ENCODE measurements around the gene CCDC14.
"Not testable (repeated sequence)": the region's sequence is repeated elsewhere in the genome, so short reads cannot be mapped to it uniquely, and the experiment has no call there.

Gene CCDC14

GRCh38 chr3:123960781-123961507, at the start of gene CCDC14:
CCDC14 (minus strand) TSS chr3:123961229; CDS start chr3:123961173, 56 bp downstream.
- DNase-seq: peak; percentile 89

DNA sequence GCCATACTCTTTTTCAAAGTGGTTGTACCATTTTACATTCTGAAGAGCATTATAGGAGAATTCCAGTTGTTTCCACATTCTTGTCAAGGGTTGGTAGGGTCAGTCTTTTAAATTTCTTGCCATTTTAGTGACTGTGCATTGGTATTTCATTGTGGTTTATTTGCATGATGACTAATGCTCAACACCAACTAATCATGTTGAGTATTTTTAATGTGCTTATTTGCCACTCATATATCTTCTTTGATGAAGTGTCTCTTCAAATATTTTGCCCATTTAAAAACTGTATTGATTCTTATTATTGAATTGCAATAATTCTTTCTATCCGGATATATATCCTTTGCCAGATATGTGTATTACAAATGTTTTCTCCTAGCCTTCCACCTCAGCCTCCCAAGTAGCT, 47.3 kb upstream of the CCDC14 start:
- not testable (repeated sequence) for DNase-seq

DNA sequence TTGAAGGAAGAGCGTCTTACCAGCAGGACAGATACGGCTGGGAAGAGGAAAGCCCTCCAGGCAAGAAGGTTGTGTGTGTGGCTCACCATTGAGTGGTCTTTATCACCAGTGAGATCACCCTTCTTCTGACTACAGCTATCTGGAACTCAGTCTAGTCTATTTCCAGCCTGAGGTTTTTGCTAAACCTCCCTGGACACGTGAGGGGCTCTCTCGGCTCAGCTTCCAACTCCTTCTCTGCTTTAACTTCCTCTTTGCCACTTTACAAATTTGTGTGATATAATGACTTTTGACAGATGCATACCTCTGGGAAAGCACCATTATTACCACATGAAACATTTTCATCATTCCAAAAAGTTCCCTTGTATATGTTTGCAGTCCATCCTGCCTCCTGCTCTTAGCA, 46.2 kb upstream of the CCDC14 start:
- no peak for DNase-seq

- not testable (repeated sequence) for DNase-seq
These were observed 41.5 kb upstream of the CCDC14 start for GRCh38 chr3:124002405-124003079.

- DNase-seq: not testable (repeated sequence)
These were observed 40.3 kb upstream of the CCDC14 start for GRCh38 chr3:124001366-124001765.

GRCh38 chr3:123997543-123997942, 36.5 kb upstream of the CCDC14 start:
- DNase-seq: no peak

- DNase-seq: no peak
These were observed 32.8 kb upstream of the CCDC14 start for GRCh38 chr3:123993818-123994217.

GRCh38 chr3:123991730-123992588, 30.9 kb upstream of the CCDC14 start, which contains the start of gene ROPN1:
ROPN1 (minus strand) TSS chr3:123992124; CDS start chr3:123980481, 11,643 bp downstream.
- DNase-seq: not testable (repeated sequence)

DNA sequence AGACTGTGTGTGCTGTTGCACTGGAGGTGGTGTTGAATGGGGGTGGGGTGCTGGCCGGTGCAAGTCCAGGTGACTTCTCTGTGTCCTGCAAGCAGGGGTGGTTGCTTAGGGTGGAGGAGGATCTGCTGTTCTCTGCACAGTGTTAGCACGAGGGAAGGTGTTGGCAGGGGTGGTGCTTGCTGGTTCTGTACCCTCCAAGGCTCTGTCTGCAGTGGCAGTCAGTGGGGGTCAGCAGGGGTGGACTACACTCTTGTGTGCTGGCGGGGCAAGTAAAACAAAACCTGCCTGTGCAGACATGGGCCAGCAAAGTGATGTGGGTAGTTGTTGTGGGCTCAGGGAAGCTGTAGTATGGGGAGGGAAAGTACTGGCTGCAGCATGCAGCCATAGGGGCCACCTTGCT, 25.4 kb upstream of the CCDC14 start:
- no peak for DNase-seq

- no peak for DNase-seq
These were observed 23.9 kb upstream of the CCDC14 start for GRCh38 chr3:123984957-123985356.

GRCh38 chr3:123984350-123984749, 23.3 kb upstream of the CCDC14 start:
- no peak for DNase-seq

GRCh38 chr3:123981317-123981716, 20.3 kb upstream of the CCDC14 start:
- not testable (repeated sequence) for DNase-seq

GRCh38 chr3:123980539-123980938, 19.5 kb upstream of the CCDC14 start:
- DNase-seq: no peak

DNA sequence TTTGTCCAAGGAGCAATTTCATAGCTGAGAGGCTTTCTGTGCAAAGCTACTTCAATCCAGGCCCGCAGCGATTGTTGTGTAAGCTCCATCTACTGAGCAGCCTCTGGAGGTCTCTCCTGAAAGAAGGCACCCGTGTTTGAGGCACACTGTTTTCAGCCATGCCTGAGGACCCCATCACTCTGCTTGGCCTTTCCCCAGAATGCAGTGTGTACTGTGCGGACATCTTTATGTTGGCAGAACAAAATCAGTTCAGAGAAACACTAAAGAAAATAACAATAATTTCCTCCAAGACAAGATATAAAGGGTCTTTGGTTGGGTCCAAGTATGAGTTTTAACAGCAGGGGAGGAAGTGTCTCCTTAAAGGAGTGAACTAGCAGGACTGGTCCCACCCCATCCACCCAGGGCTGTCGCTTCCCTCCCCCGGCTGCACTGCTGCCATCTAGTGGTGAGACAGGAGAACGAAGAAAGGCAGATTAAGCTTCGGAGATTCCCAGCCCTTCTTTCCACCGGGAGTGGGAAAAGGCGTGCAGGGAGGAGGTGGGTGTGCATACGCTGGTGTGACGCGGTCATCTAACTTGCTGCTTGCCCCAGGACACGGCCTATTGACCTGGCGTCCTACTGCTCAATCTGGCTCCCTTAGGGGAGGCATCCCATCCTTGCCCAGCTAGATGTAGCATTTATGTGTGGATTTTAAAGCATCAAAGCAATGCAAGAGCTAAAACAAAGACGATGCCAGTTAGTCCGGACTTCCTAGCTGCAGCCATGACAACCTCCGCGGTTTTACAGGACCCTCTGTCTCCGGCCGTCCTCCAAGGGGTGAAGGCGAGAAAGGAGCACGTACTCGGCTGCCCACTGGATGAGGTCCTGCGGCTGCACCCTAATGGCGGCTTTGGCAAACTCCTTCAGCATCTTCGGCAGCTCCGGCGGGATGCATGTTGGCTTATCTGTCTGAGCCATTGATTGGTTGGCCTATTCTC, 18.8 kb upstream of the CCDC14 start:
- DNase-seq: not testable (repeated sequence)

DNA sequence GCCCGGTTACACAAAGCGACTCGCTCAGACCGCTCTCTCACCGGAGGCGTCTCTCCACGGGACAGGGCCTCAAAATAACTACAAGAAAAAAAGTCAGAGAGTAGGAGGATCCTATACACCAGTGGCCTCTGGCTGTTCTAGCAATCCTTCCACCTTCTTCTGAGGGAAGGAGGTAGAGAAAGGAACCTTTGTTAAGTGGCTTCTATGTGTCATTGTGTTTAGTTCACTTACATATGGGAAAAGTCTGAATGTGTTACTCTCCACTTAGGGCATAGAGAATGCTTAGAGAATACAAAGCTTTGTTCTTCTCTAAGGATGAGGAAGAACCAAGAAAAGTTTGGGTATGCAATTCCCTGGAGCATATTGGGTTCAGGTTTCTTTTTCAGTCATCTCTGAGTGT, 15.9 kb upstream of the CCDC14 start:
- DNase-seq: not testable (repeated sequence)

DNA sequence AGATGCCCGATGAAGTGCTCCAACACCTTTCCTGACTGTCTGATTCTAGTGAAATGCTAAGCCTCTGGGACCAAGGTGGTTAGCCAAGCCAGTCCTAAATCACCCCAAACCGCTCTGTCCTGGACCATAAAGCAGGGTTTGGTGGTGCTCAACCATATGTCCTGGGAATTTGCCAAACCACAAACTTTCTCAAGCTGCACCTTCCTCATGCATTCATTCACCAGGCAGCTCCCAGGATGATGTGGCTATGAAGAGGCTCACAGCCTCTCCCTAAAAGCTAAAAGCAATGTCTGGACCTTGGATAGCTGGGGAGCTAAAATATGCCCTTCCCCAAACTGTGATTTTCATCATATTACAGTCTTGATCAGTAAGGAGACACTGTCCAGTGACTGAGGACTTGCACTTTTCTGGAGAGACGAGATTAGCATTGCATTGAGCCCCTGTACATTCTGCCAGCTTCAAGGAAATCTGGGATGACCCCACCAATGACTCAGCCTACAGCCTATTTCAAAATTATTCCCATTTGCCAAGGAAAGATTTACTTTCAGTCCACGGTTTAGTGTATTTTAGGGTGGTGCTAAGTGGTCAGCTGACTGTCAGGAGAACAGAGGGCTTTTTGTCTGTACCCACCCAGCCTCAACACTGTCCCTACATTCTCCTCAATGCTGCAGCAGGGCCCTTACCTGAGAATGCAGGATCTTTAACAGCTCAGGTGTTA, 15.3 kb upstream of the CCDC14 start:
- not testable (repeated sequence) for DNase-seq

GRCh38 chr3:123975030-123975429, 14.0 kb upstream of the CCDC14 start:
- DNase-seq: not testable (repeated sequence)

DNA sequence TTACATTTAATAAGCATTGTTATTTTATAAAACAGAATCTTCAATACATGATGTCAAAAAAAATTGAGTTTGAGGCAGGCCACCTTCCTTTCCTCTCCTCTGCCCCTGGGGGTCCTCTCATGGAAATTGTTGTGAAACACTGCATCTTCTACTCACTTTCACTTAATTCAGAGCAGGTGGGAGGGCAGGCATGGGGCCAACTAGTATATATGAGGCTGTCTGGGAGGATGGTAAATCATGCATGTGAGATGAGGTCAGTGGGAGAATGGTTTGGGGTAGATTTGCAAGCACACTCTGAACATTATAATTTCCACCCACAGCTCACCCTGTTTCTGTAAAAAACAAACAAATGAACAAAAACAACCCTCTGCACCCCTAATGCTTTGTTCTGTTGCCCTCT, 10.4 kb upstream of the CCDC14 start:
- DNase-seq: no peak

GRCh38 chr3:123967260-123967659, 6.2 kb upstream of the CCDC14 start:
- not testable (repeated sequence) for DNase-seq

DNA sequence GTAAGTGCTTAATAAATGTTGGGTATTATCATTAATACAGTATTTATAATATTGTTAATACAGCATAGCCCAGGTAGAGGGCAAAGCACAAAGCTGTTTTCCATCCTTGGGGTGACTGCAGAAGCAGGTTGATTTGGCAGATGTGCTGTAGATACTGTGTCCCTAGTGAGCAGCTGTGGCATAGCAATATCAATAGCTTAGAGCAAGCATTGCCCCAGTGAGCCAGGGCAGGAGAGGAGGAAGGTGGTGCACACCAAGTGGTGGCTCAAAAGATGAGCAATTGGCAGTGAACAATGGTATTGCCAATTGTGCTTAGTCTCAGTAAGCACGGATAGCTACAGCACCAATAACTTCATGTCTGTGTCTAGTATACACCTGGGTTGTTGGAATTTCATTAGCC, 5.8 kb upstream of the CCDC14 start:
- DNase-seq: not testable (repeated sequence)

GRCh38 chr3:123964793-123965192, 3.8 kb upstream of the CCDC14 start:
- not testable (repeated sequence) for DNase-seq
